ENCODE results near the gene TXNDC8.

DNA sequence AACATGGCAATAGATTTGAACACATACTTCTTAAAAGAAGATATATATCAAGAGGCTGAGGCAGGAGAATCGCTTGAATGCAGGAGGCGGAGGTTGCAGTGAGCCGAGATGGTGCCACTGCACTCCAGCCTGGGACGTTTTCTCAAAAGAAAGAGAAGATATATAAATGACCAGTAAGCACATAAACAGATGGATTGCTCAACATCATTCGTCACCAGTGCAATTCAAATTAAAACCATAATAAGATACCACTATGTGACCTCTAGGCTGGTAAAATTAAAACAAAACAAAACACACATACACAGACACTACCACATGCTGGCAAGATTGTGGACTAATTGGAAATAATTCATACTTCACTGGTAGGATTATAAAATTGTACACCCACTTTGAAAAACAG is 76.0 kb downstream of the TXNDC8 start:
- TF ChIP-seq, protein P1, sequence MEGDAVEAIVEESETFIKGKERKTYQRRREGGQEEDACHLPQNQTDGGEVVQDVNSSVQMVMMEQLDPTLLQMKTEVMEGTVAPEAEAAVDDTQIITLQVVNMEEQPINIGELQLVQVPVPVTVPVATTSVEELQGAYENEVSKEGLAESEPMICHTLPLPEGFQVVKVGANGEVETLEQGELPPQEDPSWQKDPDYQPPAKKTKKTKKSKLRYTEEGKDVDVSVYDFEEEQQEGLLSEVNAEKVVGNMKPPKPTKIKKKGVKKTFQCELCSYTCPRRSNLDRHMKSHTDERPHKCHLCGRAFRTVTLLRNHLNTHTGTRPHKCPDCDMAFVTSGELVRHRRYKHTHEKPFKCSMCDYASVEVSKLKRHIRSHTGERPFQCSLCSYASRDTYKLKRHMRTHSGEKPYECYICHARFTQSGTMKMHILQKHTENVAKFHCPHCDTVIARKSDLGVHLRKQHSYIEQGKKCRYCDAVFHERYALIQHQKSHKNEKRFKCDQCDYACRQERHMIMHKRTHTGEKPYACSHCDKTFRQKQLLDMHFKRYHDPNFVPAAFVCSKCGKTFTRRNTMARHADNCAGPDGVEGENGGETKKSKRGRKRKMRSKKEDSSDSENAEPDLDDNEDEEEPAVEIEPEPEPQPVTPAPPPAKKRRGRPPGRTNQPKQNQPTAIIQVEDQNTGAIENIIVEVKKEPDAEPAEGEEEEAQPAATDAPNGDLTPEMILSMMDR (IDR thresholded peaks at IDR 0.05), result no peak
- TF ChIP-seq POLR2AphosphoS5 (IDR thresholded peaks at IDR 0.05), result no peak

Data from stomach (tissue), 4 donors.